Right kidney (tissue), 9 donors: ENCODE measurements around the gene BICRA.
"Not testable (repeated sequence)": the region's sequence is repeated elsewhere in the genome, so short reads cannot be mapped to it uniquely, and the experiment has no call there.

Experiments
- DNase-seq: peaks from one replicate; pipeline ENCODE4 v3.0.0-alpha.2; 2016
- long read RNA-seq, 8 donors: transcript quantifications; one replicate each; lab custom pipeline, GENCODE V29; 2026

The BICRA gene
- long read RNA-seq, donor 1, transcript BICRA-203 (1 exons, 3,312 nt), result major isoform, 11 of 13 reads
- long read RNA-seq, donor 1, partial matches to known transcripts, result 0 of 13 reads
- long read RNA-seq, donor 1, other reads (novel, unspliced or antisense), result 0 of 13 reads
- long read RNA-seq, donor 2, transcript BICRA-203 (1 exons, 3,312 nt), result major isoform, 8 of 8 reads
- long read RNA-seq, donor 2, partial matches to known transcripts, result 0 of 8 reads
- long read RNA-seq, donor 2, other reads (novel, unspliced or antisense), result 0 of 8 reads
- long read RNA-seq, donor 3, transcript BICRA-203 (1 exons, 3,312 nt), result major isoform, 14 of 15 reads
- long read RNA-seq, donor 3, partial matches to known transcripts, result 0 of 15 reads
- long read RNA-seq, donor 3, other reads (novel, unspliced or antisense), result 0 of 15 reads
- long read RNA-seq, donor 4, transcript BICRA-203 (1 exons, 3,312 nt), result major isoform, 30 of 33 reads
- long read RNA-seq, donor 4, partial matches to known transcripts, result 0 of 33 reads
- long read RNA-seq, donor 4, other reads (novel, unspliced or antisense), result 0 of 33 reads
- long read RNA-seq, donor 5, transcript BICRA-203 (1 exons, 3,312 nt), result major isoform, 17 of 19 reads
- long read RNA-seq, donor 5, partial matches to known transcripts, result 0 of 19 reads
- long read RNA-seq, donor 5, other reads (novel, unspliced or antisense), result 0 of 19 reads
- long read RNA-seq, donor 6, transcript BICRA-203 (1 exons, 3,312 nt), result major isoform, 17 of 18 reads
- long read RNA-seq, donor 6, partial matches to known transcripts, result 0 of 18 reads
- long read RNA-seq, donor 6, other reads (novel, unspliced or antisense), result 0 of 18 reads
- long read RNA-seq, donor 7, transcript BICRA-203 (1 exons, 3,312 nt), result major isoform, 20 of 24 reads
- long read RNA-seq, donor 7, partial matches to known transcripts, result 0 of 24 reads
- long read RNA-seq, donor 7, other reads (novel, unspliced or antisense), result 0 of 24 reads
- long read RNA-seq, donor 8, transcript BICRA-203 (1 exons, 3,312 nt), result major isoform, 16 of 21 reads
- long read RNA-seq, donor 8, transcript BICRA-202 (6 exons, 532 nt), result minor isoform, 5 of 21 reads
- long read RNA-seq, donor 8, partial matches to known transcripts, result 0 of 21 reads
- long read RNA-seq, donor 8, other reads (novel, unspliced or antisense), result 0 of 21 reads

DNA sequence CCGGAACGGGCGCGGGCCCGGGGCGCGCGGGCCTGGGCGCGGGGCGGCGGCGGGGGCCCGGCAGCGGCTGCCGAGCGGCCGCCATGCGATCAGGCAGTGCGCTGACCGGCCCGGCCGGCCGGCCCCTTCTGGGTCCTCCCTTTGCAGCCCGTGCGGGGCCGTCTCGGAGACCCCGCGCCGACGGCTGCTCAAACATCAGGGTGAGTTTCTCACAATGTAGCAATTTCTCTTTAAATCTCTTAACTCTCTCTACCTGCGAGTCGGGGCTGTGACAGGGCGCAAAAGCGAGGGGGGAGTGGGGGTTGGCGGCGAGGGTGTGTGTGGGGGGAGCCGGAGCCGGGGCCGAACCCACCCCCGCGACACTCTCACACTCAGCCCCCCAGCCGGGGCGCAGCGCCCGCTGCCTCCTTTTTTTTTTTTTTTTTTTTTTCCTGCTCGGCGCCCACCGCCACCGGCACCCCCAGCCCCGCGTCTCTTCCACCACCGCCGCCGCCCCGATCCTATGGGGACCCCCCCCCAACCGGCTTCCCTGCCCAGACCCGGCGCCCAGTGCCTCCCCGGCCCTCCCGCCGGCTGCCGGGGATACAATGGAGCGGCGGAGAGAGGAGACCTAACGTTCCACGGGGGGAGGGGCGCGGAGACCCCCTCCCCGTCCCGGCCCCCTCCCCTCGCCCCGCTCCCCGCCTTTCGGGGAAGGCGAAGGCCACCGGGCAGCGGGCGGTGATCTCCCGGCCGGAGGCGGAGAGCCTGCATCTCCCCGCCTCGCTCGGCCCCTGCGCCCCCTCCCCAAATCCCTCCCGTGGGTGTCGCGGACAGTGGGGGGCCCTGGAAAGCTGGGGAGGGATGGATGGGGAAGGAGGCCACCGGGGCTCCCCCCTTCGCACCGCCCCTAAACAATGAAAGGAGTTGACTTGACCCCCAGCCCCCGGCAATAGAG lies at the start of gene BICRA:
TSS of gene BICRA (plus strand) at position 166 of the 937 bp plus-strand sequence. CDS start 64,441 bp downstream, outside the sequence.
- DNase-seq, result peak; percentile 49

DNA sequence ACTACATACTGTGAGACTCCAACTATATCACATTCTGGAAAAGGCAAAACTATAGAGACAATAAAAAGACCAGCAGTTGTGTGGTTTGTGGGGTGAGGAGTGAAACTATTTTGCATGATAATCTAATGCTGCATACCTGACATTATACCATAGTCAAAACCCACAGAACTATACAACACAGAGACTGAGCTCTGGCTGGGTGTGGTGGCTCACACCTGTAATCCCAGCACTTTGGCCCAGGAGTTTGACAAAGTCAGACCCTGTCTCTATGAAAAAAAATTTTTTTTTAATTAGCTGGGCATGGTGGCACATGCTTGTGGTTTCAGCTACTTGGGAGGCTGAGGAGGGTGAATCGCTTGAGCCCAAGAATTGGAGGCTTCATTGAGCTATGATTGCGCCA lies 47.9 kb upstream of the BICRA start:
- no peak for DNase-seq

GRCh38 chr19:47561440-47562057 lies 47.4 kb upstream of the BICRA start:
- DNase-seq, result no peak

DNA sequence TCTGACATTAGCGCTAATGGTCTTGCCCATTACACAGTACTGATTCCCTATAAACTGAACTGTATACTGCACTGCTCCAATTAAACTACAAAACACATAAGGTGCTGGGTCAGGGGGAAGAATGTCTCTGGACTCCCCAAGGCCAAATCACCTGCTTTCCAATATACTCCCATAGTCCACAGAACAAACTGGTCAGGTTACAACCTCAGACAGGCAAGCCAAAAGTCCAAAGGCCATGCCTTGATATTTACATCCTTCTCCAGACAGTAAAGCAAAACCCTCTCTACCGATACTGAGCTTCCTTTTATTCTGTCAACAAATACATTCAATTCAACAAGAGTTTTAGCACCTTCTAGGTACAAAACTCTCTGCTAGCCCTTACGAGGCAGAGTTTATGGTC lies 44.9 kb upstream of the BICRA start:
- DNase-seq, result no peak

- no peak for DNase-seq
Measured at GRCh38 chr19:47569331-47569730, 39.6 kb upstream of the BICRA start.

DNA sequence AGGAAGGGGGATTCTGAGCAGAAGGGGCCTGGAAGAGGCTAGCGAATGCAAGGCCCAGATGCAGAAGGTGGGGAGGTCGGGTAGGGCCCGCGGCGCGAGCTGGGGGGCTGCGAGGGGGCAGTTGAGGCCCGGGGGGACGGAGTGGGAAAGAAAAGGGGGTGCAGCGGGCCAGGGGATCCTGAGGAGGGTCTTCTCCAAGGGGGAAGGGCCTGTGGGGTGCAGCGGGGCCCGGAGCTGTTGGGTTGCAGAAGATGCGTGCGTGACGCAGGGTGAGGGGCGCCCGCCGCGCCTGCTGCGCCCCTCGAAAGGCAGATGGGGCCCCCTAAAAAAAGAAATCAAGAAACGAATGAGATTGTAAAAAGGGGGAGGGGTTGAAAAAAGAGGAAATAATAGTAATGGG lies 36.3 kb upstream of the BICRA start:
- no peak for DNase-seq

- peak; percentile 44 for DNase-seq
Measured at GRCh38 chr19:47573071-47574026, 35.6 kb upstream of the BICRA start, which contains the start of gene ZNF541. Gene ZNF541, minus strand, starts transcription at chr19:47573148. Its CDS starts 17,292 bp downstream, at chr19:47555856.

GRCh38 chr19:47580397-47580796 lies 28.5 kb upstream of the BICRA start:
- no peak for DNase-seq

- DNase-seq, result no peak
Measured at GRCh38 chr19:47581605-47582319, 27.2 kb upstream of the BICRA start.

GRCh38 chr19:47582320-47582909 lies 26.5 kb upstream of the BICRA start:
- DNase-seq, result no peak

- DNase-seq, result not testable (repeated sequence)
Measured at GRCh38 chr19:47583161-47583560, 25.8 kb upstream of the BICRA start.

- no peak for DNase-seq
Measured at GRCh38 chr19:47587295-47587694, 21.6 kb upstream of the BICRA start.

- no peak for DNase-seq
Measured at GRCh38 chr19:47589824-47590223, 19.1 kb upstream of the BICRA start.

DNA sequence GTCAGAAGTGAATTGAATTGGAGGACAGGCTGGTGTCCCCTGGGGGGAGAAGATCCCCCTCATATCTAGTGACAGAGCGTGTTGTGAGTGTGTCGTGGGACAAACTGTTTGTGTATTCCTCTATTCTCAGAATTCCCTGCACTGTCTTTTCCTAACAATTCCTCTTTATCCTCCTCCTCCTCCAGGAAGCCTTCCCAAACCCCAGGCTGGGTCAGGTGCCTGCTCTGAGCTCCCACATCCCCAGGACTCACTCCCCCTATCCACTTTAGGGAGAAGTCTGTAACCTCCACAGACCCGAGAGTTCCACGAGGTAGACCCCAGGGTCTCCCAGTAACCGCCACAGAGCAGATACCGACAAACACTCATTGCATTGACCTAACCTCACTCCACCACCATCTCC lies 15.1 kb upstream of the BICRA start:
- no peak for DNase-seq

DNA sequence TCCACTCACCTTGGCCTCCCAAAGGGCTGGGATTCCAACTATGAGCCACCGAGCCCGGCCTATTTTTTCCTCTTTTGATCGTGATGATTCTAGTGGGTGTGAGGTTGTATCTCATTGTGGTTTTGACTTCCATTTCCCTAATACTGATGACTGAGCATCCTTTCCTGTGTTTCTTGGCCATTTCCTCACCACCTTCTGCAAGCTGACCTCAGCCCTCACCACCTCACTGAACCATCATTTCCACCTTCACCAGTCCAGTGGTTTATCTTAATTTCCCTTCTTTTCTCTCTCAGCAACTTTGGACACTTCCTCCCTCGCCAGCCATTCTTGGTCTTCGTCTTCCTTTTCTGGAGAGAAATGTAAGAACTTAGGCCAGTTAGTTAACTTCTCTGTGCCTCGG lies 13.0 kb upstream of the BICRA start:
- no peak for DNase-seq

DNA sequence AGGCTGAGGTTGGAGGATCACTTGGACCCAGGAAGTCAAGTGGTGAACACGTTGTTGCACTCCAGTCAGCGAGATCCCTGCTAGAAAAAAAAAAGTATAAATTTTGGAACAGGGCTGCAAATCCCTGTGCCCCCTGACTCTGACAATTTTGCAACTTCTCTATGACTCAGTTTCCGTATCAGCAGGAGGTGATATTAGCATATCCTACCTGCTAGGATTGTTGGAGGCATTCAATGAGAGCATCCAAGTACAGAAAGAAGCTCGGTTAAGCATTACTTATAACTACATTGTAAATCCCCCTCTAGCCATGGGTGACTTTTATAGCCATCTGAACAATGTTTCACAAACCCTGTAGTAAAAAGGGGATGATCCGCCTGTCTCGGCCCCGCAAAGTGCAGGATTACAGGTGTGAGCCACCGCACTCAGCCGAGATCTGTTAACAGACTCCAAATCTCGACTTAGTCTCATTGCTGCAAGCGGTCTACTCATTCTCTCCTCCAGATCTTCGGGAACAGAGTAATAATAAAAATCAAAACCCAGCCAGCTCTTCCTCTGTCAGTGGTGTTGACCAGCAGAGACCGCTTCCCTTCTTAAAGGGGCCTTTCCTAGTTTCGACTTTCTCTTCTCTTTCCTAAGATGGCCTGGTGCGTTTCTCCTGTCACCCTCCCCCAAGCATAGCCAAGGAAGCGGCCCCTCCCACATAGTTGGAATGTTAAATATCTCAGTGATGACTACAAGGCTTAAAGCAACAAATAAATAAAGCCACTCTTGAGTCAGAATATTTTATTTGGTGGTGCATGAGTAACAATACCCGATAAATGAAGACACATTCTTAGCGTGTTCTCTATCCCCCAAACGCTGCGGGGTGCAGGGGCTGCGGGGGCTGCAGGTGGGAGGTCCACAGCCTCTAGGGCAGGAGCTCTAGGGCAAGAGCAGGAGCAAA lies 10.3 kb upstream of the BICRA start:
- peak; percentile 49 for DNase-seq

GRCh38 chr19:47599671-47600245 lies 9.2 kb upstream of the BICRA start:
- not testable (repeated sequence) for DNase-seq
